PC-3 (cell line): ENCODE measurements around the gene ZSCAN12.

Experiments
- EZH2 ChIP-seq: fragments of 300-600 bp; sonication (generic); IDR thresholded peaks from one replicate; pipeline ENCODE4 v1.6.1; 2017; ENCODE audit warnings: antibody characterized with exemption, mild to moderate bottlenecking, low read length; ENCODE audit not compliant: unreplicated experiment
- EZH2phosphoT487 ChIP-seq: fragments of 300-600 bp; sonication (generic); IDR thresholded peaks from 2 replicates; pipeline ENCODE4 v1.6.1; 2018; ENCODE audit warnings: mild to moderate bottlenecking, antibody characterized with exemption, low read length, borderline replicate concordance
- TF ChIP-seq, protein P1 (sequence below): fragments of 300-600 bp; sonication (generic); conservative IDR thresholded peaks from 2 replicates; pipeline ENCODE4 v1.5.1; 2017; ENCODE audit warnings: antibody characterized with exemption, low read depth, mild to moderate bottlenecking, low read length

DNA sequence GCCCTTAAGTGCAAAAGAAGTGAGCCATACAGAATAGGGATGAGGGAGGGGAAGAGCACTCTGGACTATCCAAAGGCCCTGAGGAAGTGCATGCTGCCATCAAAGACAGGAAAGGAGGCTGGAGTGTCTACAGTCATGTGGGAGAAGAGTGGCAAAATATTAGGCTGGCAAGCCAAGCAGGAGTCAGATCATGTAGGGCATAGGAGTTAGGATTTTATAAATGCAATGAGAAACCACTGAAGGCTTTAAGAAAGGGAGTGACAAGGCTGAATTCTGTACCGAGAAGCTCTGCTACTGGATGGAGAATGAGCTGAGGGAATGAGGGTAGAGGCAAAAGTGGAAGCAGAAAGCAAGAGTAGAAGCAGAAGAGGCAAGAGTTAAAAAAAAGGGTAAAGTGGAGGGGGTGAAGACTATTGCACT is 65.9 kb downstream of the ZSCAN12 start:
- TF ChIP-seq EZH2, result no peak
- no peak for TF ChIP-seq EZH2phosphoT487
- TF ChIP-seq, protein P1, sequence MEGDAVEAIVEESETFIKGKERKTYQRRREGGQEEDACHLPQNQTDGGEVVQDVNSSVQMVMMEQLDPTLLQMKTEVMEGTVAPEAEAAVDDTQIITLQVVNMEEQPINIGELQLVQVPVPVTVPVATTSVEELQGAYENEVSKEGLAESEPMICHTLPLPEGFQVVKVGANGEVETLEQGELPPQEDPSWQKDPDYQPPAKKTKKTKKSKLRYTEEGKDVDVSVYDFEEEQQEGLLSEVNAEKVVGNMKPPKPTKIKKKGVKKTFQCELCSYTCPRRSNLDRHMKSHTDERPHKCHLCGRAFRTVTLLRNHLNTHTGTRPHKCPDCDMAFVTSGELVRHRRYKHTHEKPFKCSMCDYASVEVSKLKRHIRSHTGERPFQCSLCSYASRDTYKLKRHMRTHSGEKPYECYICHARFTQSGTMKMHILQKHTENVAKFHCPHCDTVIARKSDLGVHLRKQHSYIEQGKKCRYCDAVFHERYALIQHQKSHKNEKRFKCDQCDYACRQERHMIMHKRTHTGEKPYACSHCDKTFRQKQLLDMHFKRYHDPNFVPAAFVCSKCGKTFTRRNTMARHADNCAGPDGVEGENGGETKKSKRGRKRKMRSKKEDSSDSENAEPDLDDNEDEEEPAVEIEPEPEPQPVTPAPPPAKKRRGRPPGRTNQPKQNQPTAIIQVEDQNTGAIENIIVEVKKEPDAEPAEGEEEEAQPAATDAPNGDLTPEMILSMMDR, result no peak
